SU-DHL-6 (cell line): Measurements from ENCODE around the gene PRKCE.

Experiments
- CTCF ChIP-seq: fragments of 200-600 bp; sonication (generic); IDR thresholded peaks from one replicate; pipeline ENCODE4 v1.5.1; 2017; ENCODE audit warnings: antibody characterized with exemption, mild to moderate bottlenecking, low read length, moderate library complexity; ENCODE audit not compliant: insufficient read depth, poor library complexity, severe bottlenecking
- EZH2phosphoT487 ChIP-seq: fragments of 200-600 bp; sonication (generic), shearing (Covaris generic); conservative IDR thresholded peaks from 2 replicates; pipeline ENCODE4 v1.6.1; 2018; ENCODE audit warnings: mild to moderate bottlenecking, antibody characterized with exemption, low read length, moderate library complexity, mixed read lengths

GRCh38 chr2:45684756-45685155 lies 33.3 kb downstream of the PRKCE start:
- TF ChIP-seq EZH2phosphoT487 (no peak), CTCF (no peak)
